ENCODE results near the gene VIM. TPM values are rescaled to one million over a fixed set of nuclear protein-coding genes. Genes with fewer than 3 reads are reported as not detected.
A peak's percentile ranks its signal among the peaks of the same experiment; 100 is the strongest.

Gene VIM
- total and polyA plus RNA-seq, 10 of the 15 experiments (the other 5 are each of a cell fraction or from before 2014, with no cell fraction given): 44.2 to 287 (median 188) TPM

- TF ChIP-seq REST (IDR thresholded peaks at IDR 0.05; ENCODE audit: low read depth, low read length): no peak
- peak; percentile 57; the same call in 1 of the 2 replicates for TF ChIP-seq CREB1 (IDR thresholded peaks at IDR 0.05; ENCODE audit: low read depth)
- TF ChIP-seq TCF12 (IDR thresholded peaks at IDR 0.05; ENCODE audit: low read depth, low read length): 0 out of 2 replicates have a peak, but pooled peaks have one; percentile 34
- peak; percentile 70 for TF ChIP-seq RUNX3 (IDR thresholded peaks at IDR 0.05; ENCODE audit: low read length)
- 0 out of 2 replicates have a peak, but pooled peaks have one; percentile 23 for TF ChIP-seq ZNF384 (IDR thresholded peaks at IDR 0.05; ENCODE audit: borderline replicate concordance, low read depth, low read length)
- peak; percentile 89; the same call in 1 of the 2 replicates for TF ChIP-seq RB1 (IDR thresholded peaks at IDR 0.05; ENCODE audit: borderline replicate concordance)
- no peak for TF ChIP-seq E2F4 (IDR thresholded peaks at IDR 0.05; ENCODE audit: low read depth, low read length)
- no peak for TF ChIP-seq KAT2A (conservative IDR thresholded peaks at IDR 0.05; ENCODE audit: control insufficient read depth, low read depth, low read length)
- no peak for TF ChIP-seq EP300 (IDR thresholded peaks at IDR 0.05; ENCODE audit: borderline replicate concordance in 1 of 2, control insufficient read depth in 1 of 2, low read depth in 2 of 2, low read length in 2 of 2)
- TF ChIP-seq HSF1 (IDR thresholded peaks at IDR 0.05; ENCODE audit: low read depth, low read length): no peak
- no peak; the same call in 1 of the 2 replicates for TF ChIP-seq ELK1 (IDR thresholded peaks at IDR 0.05; ENCODE audit: low read depth, low read length)
- TF ChIP-seq HDAC2 (IDR thresholded peaks at IDR 0.05): no peak
- TF ChIP-seq ZNF207 (IDR thresholded peaks at IDR 0.05; ENCODE audit: borderline replicate concordance): peak; percentile 87; the same call in 1 of the 2 replicates
- no peak for TF ChIP-seq SMAD5 (IDR thresholded peaks at IDR 0.05; ENCODE audit: low read depth)
- TF ChIP-seq MTA3 (IDR thresholded peaks at IDR 0.05; ENCODE audit: borderline replicate concordance, low read length): no peak
- TF ChIP-seq TARDBP (IDR thresholded peaks at IDR 0.05; ENCODE audit: borderline replicate concordance): peak; percentile 81; the same call in 1 of the 2 replicates
- TF ChIP-seq YBX1 (IDR thresholded peaks at IDR 0.05): no peak
- TF ChIP-seq ZZZ3 (IDR thresholded peaks at IDR 0.05; ENCODE audit: control insufficient read depth, insufficient read length, low read depth): no peak
- TF ChIP-seq POLR2AphosphoS5 (IDR thresholded peaks at IDR 0.05; ENCODE audit: low read length): peak; percentile 45; the same call in 1 of the 2 replicates
- TF ChIP-seq KDM1A (IDR thresholded peaks at IDR 0.05; ENCODE audit: borderline replicate concordance): no peak
- peak; percentile 28; the same call in 1 of the 2 replicates for TF ChIP-seq EED (IDR thresholded peaks at IDR 0.05; ENCODE audit: low read depth)
These were observed 26.9 kb upstream of the VIM start, which contains the start of gene TRDMT1 (continued) for GRCh38 chr10:17200912-17201793.
